Naive thymus-derived CD4-positive, alpha-beta T cell (primary cell): Measurements from ENCODE around the gene RARG. TPM values are rescaled to one million over a fixed set of nuclear protein-coding genes. Genes with fewer than 3 reads are reported as not detected.
A peak's percentile ranks its signal among the peaks of the same experiment; 100 is the strongest.

Experiments used
- ATAC-seq: fragments of 150-1000 bp; cut with Tn5 transposase; 2 replicates; pipeline ENCODE4 v1.10.0; 2021; ENCODE audit warnings: mild to moderate bottlenecking, moderate library complexity
- CTCF ChIA-PET: fragments of 350-600 bp; sonication (Branson Sonifier 250); formaldehyde crosslinking; loops from one replicate; lab custom pipeline; 2021; ENCODE audit warnings: antibody characterized with exemption; lab: Charles Lee
- POLR2A ChIA-PET: fragments of 350-600 bp; sonication (Branson Sonifier 250); formaldehyde crosslinking; loops from one replicate; lab custom pipeline; 2021; ENCODE audit warnings: antibody characterized with exemption, inconsistent platforms; lab: Charles Lee
- DNase-seq, 9 donors: peaks; one replicate each; pipeline versions ENCODE4 v3.0.0 to v3.0.0-alpha.2; 2020 to 2022; ENCODE audit warnings: mixed read lengths in 1 of 9
- H3K27ac ChIP-seq: one replicate; pipeline ENCODE4 v1.7.0; 2013; ENCODE audit warnings: mild to moderate bottlenecking, low read depth, low read length, moderate library complexity
- H3K27me3 ChIP-seq, 2 donors: one replicate each; pipeline ENCODE4 v1.7.0; 2013; ENCODE audit warnings: low read length in 2 of 2, mild to moderate bottlenecking in 2 of 2, moderate library complexity in 2 of 2; ENCODE audit not compliant: control insufficient read depth in 2 of 2, insufficient read depth in 2 of 2
- H3K36me3 ChIP-seq, 3 experiments: 1 replicate in 2 of 3; 2 replicates in 1 of 3; pipeline ENCODE4 v1.7.0; 2013; ENCODE audit warnings: low read length in 3 of 3, mild to moderate bottlenecking in 3 of 3, moderate library complexity in 1 of 3; ENCODE audit not compliant: insufficient read depth in 3 of 3, control insufficient read depth in 2 of 3
- H3K4me1 ChIP-seq, 2 donors: one replicate each; pipeline ENCODE4 v1.7.0; 2013; ENCODE audit warnings: low read length in 2 of 2, mild to moderate bottlenecking in 2 of 2, moderate library complexity in 1 of 2; ENCODE audit not compliant: control insufficient read depth in 2 of 2, insufficient read depth in 2 of 2
- H3K4me3 ChIP-seq: 2 replicates; pipeline ENCODE4 v1.7.0; 2013; ENCODE audit warnings: mild to moderate bottlenecking, low read length
- H3K9me3 ChIP-seq, 3 experiments: 1 replicate in 2 of 3; 2 replicates in 1 of 3; pipeline ENCODE4 v1.7.0; 2013; ENCODE audit warnings: low read length in 3 of 3; ENCODE audit not compliant: control insufficient read depth in 2 of 3
- H3K27ac Mint-ChIP-seq, 9 donors: one replicate each; pipeline ENCODE4 v1.8.0; 2020 to 2022; ENCODE audit warnings: mixed read lengths in 9 of 9, mild to moderate bottlenecking in 8 of 9, moderate library complexity in 5 of 9, inconsistent platforms in 2 of 9
- H3K27me3 Mint-ChIP-seq, 5 donors: one replicate each; pipeline ENCODE4 v1.8.0; 2021 to 2022; ENCODE audit warnings: mixed read lengths in 5 of 5, mild to moderate bottlenecking in 1 of 5
- H3K36me3 Mint-ChIP-seq, 5 donors: one replicate each; pipeline ENCODE4 v1.8.0; 2020 to 2022; ENCODE audit warnings: mixed read lengths in 5 of 5, mild to moderate bottlenecking in 3 of 5, inconsistent platforms in 1 of 5
- H3K4me1 Mint-ChIP-seq, 7 donors: one replicate each; pipeline ENCODE4 v1.8.0; 2020 to 2022; ENCODE audit warnings: mixed read lengths in 7 of 7, mild to moderate bottlenecking in 3 of 7, inconsistent platforms in 1 of 7
- H3K4me3 Mint-ChIP-seq, 10 donors: one replicate each; pipeline ENCODE4 v1.8.0; 2020 to 2022; ENCODE audit warnings: mild to moderate bottlenecking in 10 of 10, mixed read lengths in 10 of 10, moderate library complexity in 6 of 10, inconsistent platforms in 2 of 10
- H3K9me3 Mint-ChIP-seq, 11 donors: one replicate each; pipeline ENCODE4 v1.8.0; 2020 to 2022; ENCODE audit warnings: mixed read lengths in 11 of 11, mild to moderate bottlenecking in 4 of 11, inconsistent platforms in 1 of 11, moderate library complexity in 1 of 11
- intact Hi-C, 2 donors: fragments of 100-400 bp; cut with micrococcal nuclease; formaldehyde crosslinking; loops; one replicate each; pipeline ENCODE4 v1.15.1; 2023
- polyA plus RNA-seq, 2 donors: library from polyadenylated mRNA; unstranded; fragments of 300-500 nt; fragmentation: Illumina TruSeq; gene quantifications; one replicate each; pipeline ENCODE4 v1.2.3, GENCODE V29; 2021
- total RNA-seq, 6 experiments: library from RNA in 5 of 6; stranded (reverse) in 5 of 6; gene quantifications; 1 replicate in 5 of 6; 2 replicates in 1 of 6; pipeline ENCODE4 v1.2.3 and lab custom pipeline; 2021 to 2026

RARG gene
- total and polyA plus RNA-seq, 7 experiments from 2014 or later, result 6.4 to 73.1 (median 22.5) TPM

DNA sequence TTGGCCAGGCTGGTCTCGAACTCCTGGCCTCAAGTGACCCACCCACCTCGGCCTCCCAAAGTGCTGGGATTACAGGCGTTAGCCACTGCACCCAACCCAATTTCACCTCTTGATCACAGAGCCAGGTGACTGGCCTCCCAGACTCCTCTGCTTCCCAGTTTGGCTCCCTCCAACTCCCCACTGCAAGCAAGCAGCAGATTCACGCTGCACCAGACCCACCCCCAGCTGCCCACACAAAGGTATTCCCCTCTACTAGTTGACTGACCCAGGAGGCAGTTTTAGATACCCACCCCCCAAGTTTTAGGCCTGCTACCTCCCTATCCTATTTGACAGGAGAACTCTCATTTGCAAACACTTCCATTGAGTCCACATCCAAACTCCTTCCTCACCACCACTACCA lies 5.2 kb downstream of the RARG start:
- Mint-ChIP-seq H3K4me3 (peak overlapping the region in 4 of 10 donors; percentile 41 to 60 (median 46)), H3K9me3 (peaks cover 0 to 2% (median 0%) of the 10 kb centered on the region in 11 donors), H3K27me3 (no peaks in the 10 kb centered on the region), H3K4me1 (peaks cover 37 to 85% (median 74%) of the 10 kb centered on the region in 7 donors), H3K27ac (peak overlapping the region in 6 of 9 donors; percentile 5 to 78 (median 27)), H3K36me3 (peaks cover 0 to 9% (median 0%) of the 10 kb centered on the region in 5 donors)
- H3K9me3 ChIP-seq, result no peaks in the 10 kb centered on the region
- no peaks in the 10 kb centered on the region for H3K27me3 ChIP-seq
- intact Hi-C loops, result no loop called here
- no peak for ATAC-seq
- H3K4me3 ChIP-seq, result no peak overlapping the region
- H3K4me1 ChIP-seq, result peaks cover 33 to 43% of the 10 kb centered on the region in 2 donors
- no peak for DNase-seq
- POLR2A ChIA-PET, result interaction anchor here (1.3 kb wide), 1 partner anchor 9 kb away, joined by 5 read pairs; no protein-coding TSS in a partner anchor
- CTCF ChIA-PET, result interaction anchor here (0.6 kb wide), 1 partner anchor 10 kb away, joined by 3 read pairs; no protein-coding TSS in a partner anchor
- no peak overlapping the region for H3K27ac ChIP-seq
- H3K36me3 ChIP-seq, result no peaks in the 10 kb centered on the region

DNA sequence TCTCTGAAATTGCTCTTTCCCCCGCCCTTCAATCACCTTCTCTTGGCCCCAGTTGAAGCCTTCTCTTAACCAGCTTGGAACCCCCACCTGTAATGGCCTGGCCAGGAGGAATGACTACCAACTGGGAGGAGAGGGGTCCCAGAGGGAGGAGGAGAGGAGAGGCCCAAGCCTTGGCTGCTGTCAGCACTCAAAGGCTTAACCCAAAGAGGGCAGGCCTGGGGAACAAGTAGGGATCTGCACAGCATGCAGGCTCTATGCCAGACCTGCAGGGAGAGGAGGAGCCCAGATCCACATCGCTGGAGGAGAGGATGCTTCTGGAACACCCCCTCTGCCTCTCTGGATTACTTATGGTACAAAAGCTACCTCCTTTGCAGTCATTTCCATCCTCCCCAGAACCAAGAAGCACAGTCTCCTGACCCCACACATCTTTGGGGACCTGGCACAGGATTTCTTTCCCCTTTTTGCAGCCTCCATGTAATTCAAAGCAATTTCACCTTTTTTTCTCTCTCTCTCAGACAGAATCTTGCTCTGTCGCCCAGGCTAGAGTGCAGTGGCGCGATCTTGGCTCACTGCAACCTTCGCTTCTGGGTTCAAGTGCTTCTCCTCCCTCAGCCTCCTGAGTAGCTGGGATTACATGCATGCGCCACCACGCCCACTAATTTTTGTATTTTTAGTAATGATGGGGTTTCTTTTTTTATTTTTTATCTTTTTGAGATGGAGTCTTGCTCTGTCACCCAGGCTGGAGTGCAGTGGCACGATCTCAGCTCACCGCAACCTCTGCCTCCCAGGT lies 6.2 kb downstream of the RARG start:
- Mint-ChIP-seq H3K36me3 (peaks cover 0 to 7% (median 0%) of the 10 kb centered on the region in 5 donors), H3K4me3 (peak overlapping the region in 6 of 10 donors; percentile 22 to 100 (median 88))

DNA sequence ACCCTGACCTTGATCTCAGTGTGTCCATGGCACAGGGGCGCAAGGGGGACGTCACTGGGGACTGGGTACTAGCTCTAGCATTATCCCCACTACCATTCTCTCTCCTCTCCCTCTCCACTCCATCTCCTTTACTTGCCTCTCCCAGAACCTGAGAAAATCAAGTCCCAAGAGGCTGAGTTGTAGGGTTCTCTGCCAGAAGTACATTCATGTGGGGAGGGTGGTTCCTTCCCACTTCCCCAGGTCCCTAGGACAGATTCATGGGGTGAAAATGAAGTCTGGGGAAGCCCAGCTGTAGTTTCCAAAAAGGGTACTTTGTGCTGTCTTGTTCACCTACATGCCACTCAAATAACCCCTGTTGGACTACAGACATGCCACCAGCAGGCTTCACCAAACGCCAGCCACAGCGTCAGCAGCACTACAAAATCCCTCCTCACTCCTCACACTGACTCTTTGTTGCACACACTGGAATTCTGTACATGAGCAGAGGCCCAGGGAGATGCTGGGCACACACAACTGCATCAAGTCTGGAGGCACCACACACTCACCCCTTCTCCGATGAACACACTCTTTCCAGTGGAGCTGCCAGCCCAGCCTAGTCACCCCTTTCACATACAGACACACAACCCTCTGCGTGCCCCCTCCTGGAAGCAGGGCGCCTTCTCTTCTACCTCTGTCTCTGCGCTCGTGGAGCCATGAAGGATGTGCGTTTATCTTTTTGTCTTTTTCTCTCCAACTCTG lies 6.9 kb downstream of the RARG start:
- ChIA-PET CTCF (interaction anchor here (0.6 to 1.0 kb wide), 2 partner anchors 11 to 36 kb away, joined by 3 to 4 read pairs; no protein-coding TSS in a partner anchor), POLR2A (interaction anchor here (0.6 to 2.7 kb wide), 8 partner anchors 8 to 45 kb away, joined by 3 to 9 read pairs (median 3); partner anchors contain the start of genes CSAD and ZNF740)
- no peaks in the 10 kb centered on the region for H3K27me3 Mint-ChIP-seq
- no peak for DNase-seq
- Histone ChIP-seq H3K36me3 (no peaks in the 10 kb centered on the region), H3K27ac (no peak overlapping the region), H3K4me3 (no peak overlapping the region), H3K9me3 (no peaks in the 10 kb centered on the region), H3K4me1 (peaks cover 27 to 37% of the 10 kb centered on the region in 2 donors), H3K27me3 (no peaks in the 10 kb centered on the region)
- peaks cover 0 to 4% (median 0%) of the 10 kb centered on the region in 11 donors for H3K9me3 Mint-ChIP-seq
- H3K4me1 Mint-ChIP-seq, result peaks cover 36 to 75% (median 68%) of the 10 kb centered on the region in 7 donors
- H3K27ac Mint-ChIP-seq, result peak overlapping the region; percentile 61 to 89 (median 84)
- peak overlapping the region in 8 of 10 donors; percentile 22 to 100 (median 59) for H3K4me3 Mint-ChIP-seq
- intact Hi-C loops, result loop anchor here (5.0 kb wide), 1 partner anchor 277 kb away; the partner anchor contains the start of gene TARBP2 (in 2 of the 2)
- no peak for ATAC-seq
- H3K36me3 Mint-ChIP-seq, result peaks cover 0 to 7% (median 0%) of the 10 kb centered on the region in 5 donors

More for the DNA sequence above, 6.2 kb downstream of the RARG start:
- H3K27ac ChIP-seq, result no peak overlapping the region
- no peaks in the 10 kb centered on the region for H3K27me3 ChIP-seq
- intact Hi-C loops, result no loop called here
- no peak for ATAC-seq
- no peaks in the 10 kb centered on the region for H3K9me3 ChIP-seq
- no peaks in the 10 kb centered on the region for H3K36me3 ChIP-seq
- no peak for DNase-seq
- Mint-ChIP-seq H3K27me3 (no peaks in the 10 kb centered on the region), H3K4me1 (peaks cover 37 to 78% (median 70%) of the 10 kb centered on the region in 7 donors), H3K27ac (peak overlapping the region; percentile 12 to 89 (median 81)), H3K9me3 (peaks cover 0 to 2% (median 0%) of the 10 kb centered on the region in 11 donors)
- ChIA-PET POLR2A (interaction anchor here (1.0 to 1.6 kb wide), 5 partner anchors 10 to 45 kb away, joined by 3 to 5 read pairs (median 5); partner anchors contain the start of genes CSAD and ZNF740), CTCF (interaction anchor here (0.6 to 1.0 kb wide), 2 partner anchors 11 to 12 kb away, joined by 3 to 4 read pairs; no protein-coding TSS in a partner anchor)
- H3K4me1 ChIP-seq, result peaks cover 27 to 37% of the 10 kb centered on the region in 2 donors
- no peak overlapping the region for H3K4me3 ChIP-seq

DNA sequence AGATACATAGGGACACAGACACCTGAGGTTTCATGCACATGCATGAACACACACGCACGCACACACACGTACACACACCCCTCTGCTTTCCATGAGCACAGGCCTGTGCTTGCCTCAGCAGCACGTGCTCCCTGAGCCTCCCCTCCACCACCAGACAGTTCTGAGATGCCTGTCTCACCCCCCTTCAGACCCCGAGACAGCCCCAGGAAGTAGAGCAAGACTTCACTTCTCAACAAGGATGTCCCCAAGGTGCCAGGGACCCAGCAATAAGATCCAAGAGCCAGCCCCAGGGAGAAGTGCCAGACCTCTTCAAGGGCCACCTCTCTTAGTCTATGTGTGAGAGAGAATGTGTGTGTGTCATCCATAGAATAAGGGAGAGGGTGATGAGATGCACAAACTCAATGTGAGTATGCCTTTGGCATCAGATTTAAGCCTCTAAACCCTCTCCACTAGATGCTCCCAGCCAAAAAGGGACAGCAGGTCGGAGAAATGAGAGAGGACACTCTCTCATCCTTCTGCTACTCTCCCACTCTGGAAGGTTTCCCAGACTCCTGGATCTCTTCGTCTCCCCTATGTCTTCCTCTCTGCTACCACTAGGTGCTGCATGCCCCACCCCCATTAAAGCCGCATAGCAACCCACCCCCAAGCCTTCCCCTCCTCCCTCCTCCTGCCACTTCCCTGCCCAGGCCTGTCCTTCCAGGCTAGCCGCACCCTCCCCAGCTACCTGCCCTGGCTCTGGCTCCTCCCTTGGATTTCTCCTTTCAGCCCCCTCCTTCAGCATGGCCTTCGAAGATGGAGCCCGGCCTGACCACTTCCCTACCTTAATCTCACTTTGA lies 7.7 kb downstream of the RARG start:
- CTCF ChIA-PET, result interaction anchor here (0.6 to 2.3 kb wide), 3 partner anchors 10 to 37 kb away, joined by 3 to 7 read pairs (median 4); no protein-coding TSS in a partner anchor

DNA sequence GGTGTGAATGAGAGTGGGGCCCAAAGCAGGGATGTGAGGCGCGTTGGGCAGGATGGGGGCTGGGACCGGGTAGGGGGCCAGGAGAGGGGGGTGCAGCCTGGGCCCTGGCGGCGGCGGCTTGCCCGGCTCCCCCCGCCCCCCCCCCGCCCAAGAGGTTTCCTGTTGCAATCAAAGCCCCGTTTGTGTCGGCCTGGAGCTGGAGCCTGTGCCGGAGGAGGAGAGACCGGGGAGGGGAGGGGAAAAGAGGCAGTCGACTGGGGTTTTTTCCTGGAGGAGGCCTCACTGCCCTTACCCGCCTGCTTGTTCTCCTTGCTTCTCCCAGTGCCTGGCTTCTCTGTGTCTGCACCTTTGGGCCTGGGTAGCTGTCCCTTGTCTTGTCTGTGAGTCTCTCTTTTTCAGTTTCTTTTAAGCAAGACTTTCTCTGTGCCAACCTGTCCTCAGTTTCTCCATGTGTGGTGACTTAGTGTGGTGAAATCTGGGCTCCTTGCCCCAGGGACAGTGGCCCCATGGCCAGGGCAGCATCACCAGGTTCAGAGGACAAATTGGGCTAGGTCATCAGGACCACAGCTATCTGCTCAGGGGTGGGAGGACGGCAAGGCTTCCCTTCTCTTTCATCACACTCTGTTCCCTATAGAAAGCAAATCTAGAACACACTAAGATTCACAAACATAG lies 8.5 kb downstream of the RARG start:
- Histone ChIP-seq H3K4me3 (peak overlapping the region; percentile 11), H3K9me3 (no peaks in the 10 kb centered on the region), H3K27me3 (no peaks in the 10 kb centered on the region), H3K27ac (peak overlapping the region; percentile 66), H3K36me3 (peaks cover 0 to 8% (median 0%) of the 10 kb centered on the region in 3 experiments), H3K4me1 (peaks cover 30 to 37% of the 10 kb centered on the region in 2 donors)
- Mint-ChIP-seq H3K4me3 (peak overlapping the region; percentile 63 to 100 (median 82)), H3K27ac (peak overlapping the region; percentile 79 to 94 (median 86)), H3K9me3 (peaks cover 0 to 5% (median 0%) of the 10 kb centered on the region in 11 donors), H3K36me3 (peaks cover 0 to 16% (median 0%) of the 10 kb centered on the region in 5 donors), H3K4me1 (peaks cover 37 to 71% (median 66%) of the 10 kb centered on the region in 7 donors), H3K27me3 (no peaks in the 10 kb centered on the region)
- ChIA-PET POLR2A (interaction anchor here (1.1 to 8.5 kb wide), 7 partner anchors 9 to 72 kb away, joined by 3 to 103 read pairs (median 6); partner anchors contain the start of genes ITGB7 and PFDN5), CTCF (interaction anchor here (0.6 to 2.3 kb wide), 2 partner anchors 10 to 20 kb away, joined by 4 to 7 read pairs; no protein-coding TSS in a partner anchor)
- intact Hi-C loops, result loop anchor here (5.0 kb wide), 1 partner anchor 279 kb away; the partner anchor contains the start of gene TARBP2 (in 2 of the 2)
- no peak for ATAC-seq
- peak in 4 of 9 donors; percentile 40 to 58 (median 42) for DNase-seq

More for the DNA sequence above, 7.7 kb downstream of the RARG start:
- Histone ChIP-seq H3K27ac (peak overlapping the region; percentile 66), H3K36me3 (peaks cover 0 to 7% (median 0%) of the 10 kb centered on the region in 3 experiments), H3K9me3 (no peaks in the 10 kb centered on the region), H3K4me1 (peaks cover 27 to 37% of the 10 kb centered on the region in 2 donors), H3K4me3 (no peak overlapping the region), H3K27me3 (no peaks in the 10 kb centered on the region)
- H3K9me3 Mint-ChIP-seq, result peaks cover 0 to 4% (median 0%) of the 10 kb centered on the region in 11 donors
- H3K4me1 Mint-ChIP-seq, result peaks cover 35 to 72% (median 65%) of the 10 kb centered on the region in 7 donors
- POLR2A ChIA-PET, result interaction anchor here (0.6 to 2.7 kb wide), 9 partner anchors 9 to 43 kb away, joined by 3 to 10 read pairs (median 4); a partner anchor contains a TSS
- H3K4me3 Mint-ChIP-seq, result peak overlapping the region; percentile 63 to 100 (median 78)
- intact Hi-C loops, result loop anchor here (5.0 kb wide), 1 partner anchor 278 kb away; the partner anchor contains the start of gene TARBP2 (in 2 of the 2)
- H3K27me3 Mint-ChIP-seq, result no peaks in the 10 kb centered on the region
- H3K27ac Mint-ChIP-seq, result peak overlapping the region; percentile 69 to 89 (median 84)
- ATAC-seq (no peak), DNase-seq (peak in 1 of 9 donors; percentile 50)
- peaks cover 0 to 11% (median 0%) of the 10 kb centered on the region in 5 donors for H3K36me3 Mint-ChIP-seq
